Measurements from ENCODE around the gene MRRF. TPM values are rescaled to one million over a fixed set of nuclear protein-coding genes. Genes with fewer than 3 reads are reported as not detected.

Gene MRRF
- total RNA-seq, 1 donor from 2014 or later = 55.2 TPM

DNA sequence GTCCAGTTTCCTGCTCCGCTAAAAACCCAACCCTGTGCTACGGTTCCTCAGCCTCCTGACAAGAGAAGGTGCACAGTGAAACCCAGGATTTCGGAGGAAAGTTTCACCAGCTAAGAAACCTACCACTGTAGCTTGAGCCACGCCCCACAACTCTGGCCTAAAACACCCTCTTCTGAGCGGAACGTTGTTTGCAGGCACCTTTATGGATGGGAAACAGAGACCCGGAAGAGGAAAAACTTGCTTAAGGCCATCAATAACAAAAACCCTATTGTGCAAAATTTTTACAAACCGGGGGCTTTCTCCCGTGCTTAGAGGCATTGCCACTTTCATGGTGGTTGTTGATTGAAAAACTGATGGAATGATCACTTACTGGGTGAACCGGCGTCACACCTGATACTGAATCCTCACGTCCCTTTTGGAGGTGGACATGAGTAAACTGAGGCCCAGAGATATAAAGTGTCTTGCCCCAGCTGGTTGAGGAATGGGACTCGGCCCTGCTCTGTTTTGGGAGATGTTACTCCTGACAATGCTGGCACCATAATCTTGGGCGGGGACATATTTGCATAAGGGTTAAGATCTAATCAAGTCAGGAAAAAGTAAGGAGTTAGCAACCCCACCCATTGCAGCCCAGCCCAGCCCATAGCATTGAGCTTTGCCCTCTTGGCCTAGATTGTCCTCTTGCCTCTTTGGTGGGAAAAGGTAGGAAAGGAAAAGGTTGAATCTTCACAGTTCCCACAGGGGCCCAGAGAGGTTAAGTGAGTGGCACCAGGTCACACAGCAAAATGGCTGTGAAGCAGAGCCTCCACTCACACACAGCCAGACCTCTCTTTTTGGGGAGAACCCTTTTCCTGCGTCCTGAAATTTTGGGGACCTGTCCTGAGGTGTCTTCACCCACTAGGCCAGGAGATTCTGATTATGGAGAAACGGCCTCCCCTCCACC is 82.9 kb downstream of the MRRF start:
- H3K4me3 Mint-ChIP-seq = peak overlapping the region; percentile 82
- peaks cover 45% of the 10 kb centered on the region for H3K27me3 Mint-ChIP-seq
- no peaks in the 10 kb centered on the region for H3K36me3 Mint-ChIP-seq (ENCODE audit: low read depth)
- H3K27ac Mint-ChIP-seq = no peak overlapping the region
- peaks cover 8% of the 10 kb centered on the region for H3K4me1 Mint-ChIP-seq
- ChIA-PET CTCF (interaction anchor here (0.7 to 5.9 kb wide), 5 partner anchors 22 to 269 kb away, joined by 3 to 88 read pairs (median 11); no protein-coding TSS in a partner anchor), POLR2A (no interaction called here)
- DNase-seq = no peak
- no peak for ATAC-seq (ENCODE audit: low read depth)
- no peaks in the 10 kb centered on the region for H3K9me3 Mint-ChIP-seq
- intact Hi-C loops (cut with micrococcal nuclease) = no loop called here
- TF ChIP-seq, protein P1, sequence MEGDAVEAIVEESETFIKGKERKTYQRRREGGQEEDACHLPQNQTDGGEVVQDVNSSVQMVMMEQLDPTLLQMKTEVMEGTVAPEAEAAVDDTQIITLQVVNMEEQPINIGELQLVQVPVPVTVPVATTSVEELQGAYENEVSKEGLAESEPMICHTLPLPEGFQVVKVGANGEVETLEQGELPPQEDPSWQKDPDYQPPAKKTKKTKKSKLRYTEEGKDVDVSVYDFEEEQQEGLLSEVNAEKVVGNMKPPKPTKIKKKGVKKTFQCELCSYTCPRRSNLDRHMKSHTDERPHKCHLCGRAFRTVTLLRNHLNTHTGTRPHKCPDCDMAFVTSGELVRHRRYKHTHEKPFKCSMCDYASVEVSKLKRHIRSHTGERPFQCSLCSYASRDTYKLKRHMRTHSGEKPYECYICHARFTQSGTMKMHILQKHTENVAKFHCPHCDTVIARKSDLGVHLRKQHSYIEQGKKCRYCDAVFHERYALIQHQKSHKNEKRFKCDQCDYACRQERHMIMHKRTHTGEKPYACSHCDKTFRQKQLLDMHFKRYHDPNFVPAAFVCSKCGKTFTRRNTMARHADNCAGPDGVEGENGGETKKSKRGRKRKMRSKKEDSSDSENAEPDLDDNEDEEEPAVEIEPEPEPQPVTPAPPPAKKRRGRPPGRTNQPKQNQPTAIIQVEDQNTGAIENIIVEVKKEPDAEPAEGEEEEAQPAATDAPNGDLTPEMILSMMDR (IDR thresholded peaks at IDR 0.05) = no peak

DNA sequence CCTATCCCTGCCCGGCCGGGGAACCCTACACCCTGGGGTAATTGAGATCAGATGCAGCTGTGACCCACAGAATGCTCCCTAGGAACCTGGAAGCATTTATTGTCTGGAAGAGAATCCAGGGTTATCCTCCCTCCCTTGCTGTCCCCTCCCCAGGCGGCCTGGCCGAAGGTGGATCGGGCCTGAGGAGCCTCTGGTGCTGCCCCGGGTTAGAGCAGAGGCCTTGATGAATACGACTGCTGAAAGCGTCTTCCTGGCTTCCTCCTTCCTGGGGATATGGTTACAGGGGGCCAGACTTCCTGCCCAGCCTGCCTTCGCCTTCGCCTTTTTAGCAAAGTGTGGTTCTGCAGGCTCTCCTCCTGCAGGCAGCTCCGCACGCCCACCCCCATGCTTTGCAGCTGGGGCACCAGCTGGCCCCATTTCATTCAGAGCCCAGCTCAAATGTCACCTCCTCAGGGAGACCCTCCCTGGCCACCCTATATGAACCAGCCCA is 83.7 kb downstream of the MRRF start:
- Mint-ChIP-seq H3K27ac (no peak overlapping the region), H3K4me1 (peaks cover 8% of the 10 kb centered on the region), H3K36me3 (ENCODE audit: low read depth) (no peaks in the 10 kb centered on the region), H3K9me3 (no peaks in the 10 kb centered on the region), H3K27me3 (peaks cover 45% of the 10 kb centered on the region), H3K4me3 (no peak overlapping the region)
- TF ChIP-seq, protein P1 (IDR thresholded peaks at IDR 0.05) = no peak
- CTCF ChIA-PET = interaction anchor here (2.2 to 5.9 kb wide), 2 partner anchors 223 to 250 kb away, joined by 14 to 88 read pairs; no protein-coding TSS in a partner anchor
- ATAC-seq (ENCODE audit: low read depth) (no peak), DNase-seq (no peak)
- intact Hi-C loops (cut with micrococcal nuclease) = no loop called here
- POLR2A ChIA-PET = no interaction called here

DNA sequence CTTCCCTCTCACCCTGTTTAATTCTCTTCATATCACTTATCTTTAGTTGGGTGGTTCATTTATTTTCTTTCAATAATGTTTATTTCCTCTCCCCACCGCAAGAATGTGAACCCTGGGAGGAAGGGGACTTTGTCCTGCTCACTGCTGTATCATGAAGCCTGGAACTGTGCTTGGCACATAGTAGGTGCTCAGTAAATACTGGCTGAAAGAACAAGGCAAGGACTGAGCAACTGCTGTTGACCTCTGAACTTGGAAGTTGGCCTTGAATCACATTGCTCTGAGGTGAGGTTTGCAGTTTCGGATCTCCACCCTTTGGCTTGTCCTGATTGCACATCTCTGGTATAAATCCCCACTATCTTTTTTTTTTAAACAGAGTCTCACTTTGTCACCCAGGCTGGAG is 84.1 kb downstream of the MRRF start:
- peaks cover 44% of the 10 kb centered on the region for H3K27me3 Mint-ChIP-seq

DNA sequence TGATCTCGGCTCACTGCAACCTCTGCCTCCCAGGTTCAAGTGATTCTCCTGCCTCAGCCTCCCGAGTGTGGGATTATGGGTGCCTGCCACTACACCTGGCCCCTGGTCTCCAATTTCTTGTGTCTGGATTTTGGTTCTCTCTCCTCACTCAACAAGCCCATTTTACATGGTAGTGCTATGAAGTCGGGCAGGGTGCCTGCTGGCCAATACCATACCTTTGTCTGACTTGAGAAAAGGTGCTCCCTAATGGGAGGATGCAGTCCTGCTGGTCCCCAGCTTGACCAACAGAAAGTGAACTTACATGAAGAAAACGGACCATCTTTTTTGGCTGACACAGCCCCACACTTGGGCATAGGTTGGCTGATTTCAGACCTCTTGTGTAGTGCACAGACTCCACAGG is 84.5 kb downstream of the MRRF start:
- no peak overlapping the region for H3K4me3 Mint-ChIP-seq
- DNase-seq (no peak), ATAC-seq (ENCODE audit: low read depth) (no peak)
- TF ChIP-seq, protein P1 (IDR thresholded peaks at IDR 0.05) = no peak
- intact Hi-C loops (cut with micrococcal nuclease) = no loop called here
- ChIA-PET POLR2A (no interaction called here), CTCF (interaction anchor here (1.1 to 5.9 kb wide), 5 partner anchors 10 to 251 kb away, joined by 3 to 117 read pairs (median 9); no protein-coding TSS in a partner anchor)
- H3K27ac Mint-ChIP-seq = no peak overlapping the region
- peaks cover 8% of the 10 kb centered on the region for H3K4me1 Mint-ChIP-seq
- H3K36me3 Mint-ChIP-seq (ENCODE audit: low read depth) = no peaks in the 10 kb centered on the region
- H3K9me3 Mint-ChIP-seq = no peaks in the 10 kb centered on the region
- H3K27me3 Mint-ChIP-seq = peaks cover 42% of the 10 kb centered on the region

More for the DNA sequence above, 84.1 kb downstream of the MRRF start:
- H3K4me3 Mint-ChIP-seq = no peak overlapping the region
- no peak for ATAC-seq (ENCODE audit: low read depth)
- H3K9me3 Mint-ChIP-seq = no peaks in the 10 kb centered on the region
- H3K4me1 Mint-ChIP-seq = peaks cover 8% of the 10 kb centered on the region
- TF ChIP-seq, protein P1 (IDR thresholded peaks at IDR 0.05) = no peak
- no peaks in the 10 kb centered on the region for H3K36me3 Mint-ChIP-seq (ENCODE audit: low read depth)
- intact Hi-C loops (cut with micrococcal nuclease) = no loop called here
- ChIA-PET CTCF (interaction anchor here (2.2 to 5.9 kb wide), 2 partner anchors 224 to 250 kb away, joined by 14 to 88 read pairs; no protein-coding TSS in a partner anchor), POLR2A (no interaction called here)
- DNase-seq = no peak
- no peak overlapping the region for H3K27ac Mint-ChIP-seq

All from activated B cell treated with CpG ODN at 0.5 μM for 24 hours (primary cell).